ENCODE measurements around the gene C20orf144.
A peak's percentile ranks its signal among the peaks of the same experiment; 100 is the strongest.
"Not testable (repeated sequence)": the region's sequence is repeated elsewhere in the genome, so short reads cannot be mapped to it uniquely, and the experiment has no call there.

The C20orf144 gene

DNA sequence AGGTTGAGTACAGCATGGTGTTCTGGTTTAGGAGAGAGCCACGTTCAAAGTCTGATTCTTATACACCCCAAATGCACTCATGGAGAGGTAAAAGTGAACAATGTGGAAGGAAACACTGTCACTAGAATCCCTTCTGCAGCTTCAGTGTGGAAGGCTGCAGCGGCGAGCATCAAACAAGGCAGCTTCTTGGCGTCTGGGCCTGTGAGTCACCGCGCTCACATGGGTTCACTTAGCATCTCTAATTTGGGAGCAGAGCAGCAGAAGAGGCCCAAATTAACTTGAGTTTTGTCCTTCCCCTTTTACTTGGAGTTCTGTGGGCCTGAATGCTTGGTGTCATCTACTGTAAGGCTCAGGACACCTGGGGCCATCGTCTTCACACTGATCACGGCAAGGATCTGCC is 35.0 kb downstream of the C20orf144 start:
- no peak for DNase-seq

DNA sequence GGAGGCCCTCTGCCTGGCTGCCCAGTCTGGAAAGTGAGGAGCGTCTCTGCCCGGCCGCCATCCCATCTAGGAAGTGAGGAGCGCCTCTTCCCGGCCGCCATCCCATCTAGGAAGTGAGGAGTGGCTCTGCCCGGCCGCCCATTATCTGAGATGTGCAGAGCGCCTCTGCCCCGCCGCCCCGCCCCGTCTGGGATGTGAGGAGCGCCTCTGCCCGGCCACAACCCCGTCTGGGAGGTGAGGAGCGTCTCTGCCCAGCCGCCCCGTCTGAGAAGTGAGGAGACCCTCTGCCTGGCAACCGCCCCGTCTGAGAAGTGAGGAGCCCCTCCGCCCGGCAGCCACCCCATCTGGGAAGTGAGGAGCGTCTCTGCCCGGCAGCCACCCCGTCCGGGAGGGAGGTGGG is 36.8 kb downstream of the C20orf144 start:
- DNase-seq, result not testable (repeated sequence)

DNA sequence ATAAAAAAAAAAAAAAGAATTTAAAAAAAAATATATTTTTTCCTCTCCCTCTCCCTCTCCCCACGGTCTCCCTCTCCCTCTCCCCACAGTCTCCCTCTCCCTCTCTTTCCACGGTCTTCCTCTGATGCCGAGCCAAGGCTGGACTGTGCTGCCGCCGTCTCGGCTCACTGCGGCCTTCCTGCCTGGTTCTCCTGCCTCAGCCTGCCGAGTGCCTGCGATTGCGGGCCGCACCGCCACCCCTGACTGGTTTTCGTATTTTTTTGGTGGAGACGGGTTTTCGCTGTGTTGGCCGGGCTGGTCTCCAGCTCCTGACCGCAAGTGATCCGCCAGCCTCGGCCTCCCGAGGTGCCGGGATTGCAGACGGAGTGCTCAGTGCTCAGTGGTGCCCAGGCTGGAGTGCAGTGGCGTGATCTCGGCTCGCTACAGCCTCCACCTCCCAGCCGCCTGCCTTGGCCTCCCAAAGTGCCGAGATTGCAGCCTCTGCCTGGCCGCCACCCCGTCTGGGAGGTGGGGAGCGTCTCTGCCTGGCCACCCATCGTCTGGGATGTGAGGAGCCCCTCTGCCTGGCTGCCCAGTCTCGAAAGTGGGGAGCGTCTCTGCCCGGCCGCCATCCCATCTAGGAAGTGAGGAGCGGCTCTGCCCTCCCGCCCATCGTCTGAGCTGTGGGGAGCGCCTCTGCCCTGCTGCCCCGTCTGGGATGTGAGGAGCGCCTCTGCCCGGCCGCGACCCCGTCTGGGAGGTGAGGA is 38.7 kb downstream of the C20orf144 start:
- DNase-seq, result not testable (repeated sequence)

DNA sequence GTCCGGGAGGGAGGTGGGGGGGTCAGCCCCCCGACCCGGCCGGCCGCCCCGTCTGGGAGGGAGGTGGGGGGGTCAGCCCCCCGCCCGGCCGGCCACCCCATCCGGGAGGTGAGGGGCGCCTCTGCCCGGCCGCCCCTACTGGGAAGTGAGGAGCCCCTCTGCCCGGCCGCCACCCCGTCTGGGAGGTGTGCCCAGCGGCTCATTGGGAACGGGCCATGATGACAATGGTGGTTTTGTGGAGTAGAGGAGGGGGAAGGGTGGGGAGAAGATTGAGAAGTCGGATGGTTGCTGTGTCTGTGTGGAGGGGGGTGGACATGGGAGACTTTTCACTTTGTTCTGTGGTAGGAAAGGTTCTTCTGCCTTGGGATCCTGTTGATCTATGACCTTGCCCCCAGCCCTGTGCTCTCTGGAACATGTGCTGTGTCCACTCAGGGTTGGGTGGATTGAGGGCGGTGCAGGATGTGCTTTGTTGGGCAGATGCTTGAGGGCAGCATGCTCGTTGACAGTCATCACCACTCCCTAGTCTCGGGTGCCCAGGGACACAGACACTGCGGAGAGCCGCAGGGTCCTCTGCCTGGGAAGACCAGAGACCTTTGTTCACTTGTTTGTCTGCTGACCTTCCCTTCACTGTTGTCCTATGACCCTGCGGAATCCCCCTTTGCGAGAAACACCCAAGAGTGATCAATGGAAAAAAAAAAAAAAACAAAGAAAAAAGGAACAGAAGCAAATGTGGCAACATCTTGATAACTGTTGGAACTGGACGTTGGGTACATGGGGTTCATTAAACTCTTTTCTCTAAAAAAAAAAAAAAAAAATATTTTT is 39.7 kb downstream of the C20orf144 start:
- no peak for DNase-seq

DNA sequence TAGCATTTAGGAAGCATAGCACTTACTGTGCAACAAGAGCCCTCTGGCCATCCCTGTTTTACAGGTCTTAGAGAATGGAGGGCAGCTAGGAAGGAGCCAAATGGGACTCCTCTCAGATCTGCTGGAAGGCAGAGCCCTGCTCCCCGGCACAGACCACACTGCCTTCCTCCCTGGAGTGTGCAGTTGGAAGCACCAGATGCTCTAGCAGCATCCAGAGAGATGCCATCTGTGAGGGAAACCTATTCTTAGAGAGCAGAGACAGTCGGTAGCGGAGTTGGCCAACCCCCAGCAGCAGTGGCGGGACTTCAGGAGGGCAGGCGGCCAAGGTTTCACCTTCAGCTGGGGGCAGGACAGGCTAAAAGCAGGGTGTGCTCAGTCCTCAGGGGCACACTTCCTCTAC is 40.7 kb downstream of the C20orf144 start:
- no peak for DNase-seq

DNA sequence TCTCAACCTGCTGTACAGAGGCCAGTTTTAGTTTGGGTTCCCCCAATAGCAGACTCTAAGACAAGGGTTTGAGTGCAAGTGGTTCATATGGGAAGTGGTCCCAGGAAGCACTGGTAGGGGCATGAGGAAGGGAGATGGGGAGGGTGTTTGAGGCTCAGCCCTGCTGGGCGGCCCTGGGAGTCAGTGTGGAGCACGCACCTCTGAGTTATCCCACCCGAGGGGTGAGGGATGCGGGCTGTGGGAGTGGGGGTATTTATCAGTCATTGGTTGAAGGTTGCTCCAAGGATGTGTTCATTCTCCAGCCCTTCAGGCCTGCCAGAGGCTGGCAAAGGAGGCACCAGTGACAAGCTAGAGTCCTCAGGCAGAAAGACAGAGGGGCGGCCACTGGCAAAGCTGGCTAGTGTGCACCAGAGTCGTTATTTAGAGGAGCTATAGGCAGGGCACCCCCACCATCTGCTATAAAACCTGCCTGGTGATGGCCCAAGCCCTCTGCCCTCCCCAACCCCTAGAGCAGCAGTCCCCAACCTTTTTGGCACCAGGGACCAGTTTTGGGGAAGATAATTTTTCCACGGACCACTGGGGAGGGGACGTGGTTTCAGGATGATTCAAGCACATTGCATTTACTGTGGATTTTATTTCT is 41.5 kb downstream of the C20orf144 start:
- no peak for DNase-seq

DNA sequence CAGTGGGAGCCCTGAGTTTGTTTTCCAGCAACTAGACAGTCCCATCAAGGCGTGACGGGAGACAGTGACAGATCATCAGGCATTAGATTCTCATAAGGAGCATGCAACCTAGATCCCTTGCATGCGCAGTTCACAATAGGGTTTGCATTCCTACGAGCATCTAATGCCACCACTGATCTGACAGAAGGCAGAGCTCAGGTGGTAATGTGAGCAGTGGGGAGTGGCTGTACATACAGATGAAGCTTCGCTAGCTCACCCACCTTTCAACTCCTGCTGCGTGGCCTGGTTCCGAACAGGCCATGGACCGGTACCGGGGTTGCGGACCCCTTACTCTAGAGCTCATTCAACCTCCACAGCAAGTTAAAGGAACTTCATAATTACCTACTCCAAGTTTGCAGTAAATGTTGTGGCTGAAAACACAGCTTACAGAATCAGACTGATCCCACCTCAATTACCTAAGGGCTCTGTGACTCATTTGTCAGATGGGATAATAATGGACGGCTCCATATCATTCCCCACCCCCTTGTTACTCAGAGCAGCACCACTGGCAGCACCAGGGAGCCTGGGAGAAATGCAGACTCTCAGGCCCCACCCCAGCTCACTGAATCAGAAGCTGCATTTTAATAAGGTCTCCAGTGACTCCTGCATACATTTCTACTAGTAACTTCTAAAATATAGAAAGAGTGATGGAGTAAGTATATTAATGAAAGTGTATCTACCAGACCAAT is 42.2 kb downstream of the C20orf144 start:
- no peak for DNase-seq

DNA sequence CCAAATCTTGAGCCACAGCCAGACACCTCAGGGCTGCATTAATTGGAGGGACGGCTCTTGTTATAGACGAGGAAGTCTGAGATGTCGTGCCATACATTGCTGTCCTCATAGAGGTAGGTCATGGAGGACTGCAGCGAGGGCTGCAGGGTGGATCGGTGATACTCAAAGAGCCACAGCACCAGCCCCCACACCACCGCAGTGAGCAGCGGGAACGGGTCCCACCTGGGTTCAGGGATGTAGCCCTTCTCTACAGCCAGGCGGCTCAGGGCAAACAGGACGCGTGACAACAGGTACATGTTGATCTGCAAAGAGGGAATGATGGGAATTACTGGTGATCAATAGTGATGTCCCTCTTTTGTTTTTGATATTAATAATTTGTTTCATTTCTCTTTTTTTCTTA is 45.5 kb downstream of the C20orf144 start:
- DNase-seq, result no peak

DNA sequence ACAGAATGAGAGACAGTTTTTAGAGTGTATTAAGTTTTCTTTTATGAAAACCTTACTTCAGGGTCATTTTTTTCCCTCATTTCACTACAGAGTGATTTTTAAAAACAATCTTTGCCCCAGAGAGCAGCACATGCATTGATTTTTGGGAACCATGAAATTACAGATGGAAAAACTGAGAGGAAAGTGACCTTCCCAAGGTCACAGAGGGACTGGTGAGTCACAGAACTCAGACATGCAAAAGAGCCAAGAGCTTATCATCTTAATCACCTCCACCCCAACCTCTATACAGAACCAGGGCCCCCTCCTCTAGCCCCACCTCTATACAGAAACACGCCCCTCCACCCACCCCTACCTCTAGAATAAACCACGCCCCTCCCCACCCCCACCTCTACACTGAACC is 47.3 kb downstream of the C20orf144 start:
- DNase-seq, result peak; percentile 60

DNA sequence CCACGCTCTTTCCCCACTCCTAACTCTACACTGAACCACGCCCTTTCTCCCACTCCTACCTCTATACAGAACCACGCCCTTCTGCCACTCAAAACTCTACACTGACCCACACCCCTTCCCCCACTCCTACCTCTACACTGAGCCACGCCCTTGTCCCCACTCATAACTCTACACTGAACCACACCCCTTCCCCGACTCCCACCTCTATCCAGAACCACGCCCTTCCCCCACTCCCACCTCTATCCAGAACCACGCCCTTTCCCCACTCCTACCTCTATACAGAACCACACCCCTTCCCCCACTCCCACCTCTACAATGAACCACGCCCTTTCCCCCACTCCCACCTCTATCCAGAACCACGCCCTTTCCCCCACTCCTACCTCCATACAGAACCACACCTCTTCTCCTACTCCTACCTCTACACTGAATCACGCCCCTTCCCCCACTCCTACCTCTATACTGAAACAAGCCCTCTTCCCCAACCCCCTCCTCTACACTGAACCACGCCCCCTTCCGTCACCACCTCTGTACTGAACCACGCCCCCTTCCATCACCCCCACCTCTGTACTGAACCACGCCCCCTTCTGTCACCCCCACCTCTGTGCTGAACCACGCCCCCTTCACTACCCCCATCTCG is 47.9 kb downstream of the C20orf144 start:
- peak; percentile 50 for DNase-seq

DNA sequence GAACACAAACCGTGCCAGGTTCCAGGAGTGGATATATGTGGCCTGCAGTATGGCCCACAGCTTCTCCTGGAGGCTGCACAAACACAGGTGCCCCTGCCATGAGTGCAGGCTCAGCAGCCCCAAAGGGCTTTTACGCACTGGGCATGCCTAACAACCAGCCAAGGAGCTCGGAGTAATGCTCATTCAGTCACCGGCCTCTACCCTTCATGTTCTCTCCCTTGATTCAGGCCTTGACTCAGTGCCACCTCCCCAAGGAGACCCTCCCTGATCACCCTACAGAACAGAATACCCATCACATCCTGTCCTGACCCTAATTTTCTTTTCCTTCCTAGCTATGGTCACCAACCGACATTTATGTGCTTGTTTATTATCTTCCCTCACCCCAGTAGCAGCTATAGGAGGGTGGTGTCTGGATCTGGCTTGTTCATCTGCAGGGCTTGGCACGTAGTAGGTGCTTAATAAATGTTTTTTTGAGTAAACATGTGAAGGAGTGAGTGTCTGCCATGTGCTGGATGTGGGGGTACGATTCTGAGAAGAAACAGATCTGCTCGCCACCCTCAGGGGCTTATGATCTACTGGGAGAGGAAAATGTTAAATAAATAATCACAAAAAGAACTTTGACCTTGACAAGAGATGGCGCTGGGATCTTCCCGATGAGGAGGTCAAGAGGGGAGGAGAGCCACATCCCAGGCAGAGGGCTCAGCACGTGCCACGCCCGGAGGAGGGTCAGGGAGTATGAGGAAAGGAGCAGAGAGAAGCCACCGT is 48.7 kb downstream of the C20orf144 start:
- no peak for DNase-seq

DNA sequence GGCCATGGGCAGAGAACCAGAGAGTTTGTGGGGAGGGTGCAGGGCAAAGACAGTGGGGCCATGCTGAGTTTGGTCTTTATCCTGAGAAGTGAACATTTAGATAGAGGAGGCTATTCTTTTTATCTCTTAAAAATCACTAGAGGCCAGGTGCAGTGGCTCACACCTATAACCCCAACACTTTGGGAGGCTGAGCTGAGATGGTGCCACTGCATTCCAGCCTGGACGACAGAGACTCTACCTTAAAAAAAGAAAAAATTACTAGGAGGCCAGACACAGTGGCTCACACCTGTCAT is 49.3 kb downstream of the C20orf144 start:
- no peak for DNase-seq
